ENCODE measurements around the gene CRYBA4.

GRCh38 chr22:26624803-26625202 is 3.0 kb downstream of the CRYBA4 start:
- no peak for TF ChIP-seq PBX3 (IDR thresholded peaks at IDR 0.05)
- TF ChIP-seq REST (IDR thresholded peaks at IDR 0.05; ENCODE audit: low read depth, low read length): no peak
- TF ChIP-seq POLR2AphosphoS5 (IDR thresholded peaks at IDR 0.05; ENCODE audit: low read depth, low read length): no peak
- TF ChIP-seq, protein P1, sequence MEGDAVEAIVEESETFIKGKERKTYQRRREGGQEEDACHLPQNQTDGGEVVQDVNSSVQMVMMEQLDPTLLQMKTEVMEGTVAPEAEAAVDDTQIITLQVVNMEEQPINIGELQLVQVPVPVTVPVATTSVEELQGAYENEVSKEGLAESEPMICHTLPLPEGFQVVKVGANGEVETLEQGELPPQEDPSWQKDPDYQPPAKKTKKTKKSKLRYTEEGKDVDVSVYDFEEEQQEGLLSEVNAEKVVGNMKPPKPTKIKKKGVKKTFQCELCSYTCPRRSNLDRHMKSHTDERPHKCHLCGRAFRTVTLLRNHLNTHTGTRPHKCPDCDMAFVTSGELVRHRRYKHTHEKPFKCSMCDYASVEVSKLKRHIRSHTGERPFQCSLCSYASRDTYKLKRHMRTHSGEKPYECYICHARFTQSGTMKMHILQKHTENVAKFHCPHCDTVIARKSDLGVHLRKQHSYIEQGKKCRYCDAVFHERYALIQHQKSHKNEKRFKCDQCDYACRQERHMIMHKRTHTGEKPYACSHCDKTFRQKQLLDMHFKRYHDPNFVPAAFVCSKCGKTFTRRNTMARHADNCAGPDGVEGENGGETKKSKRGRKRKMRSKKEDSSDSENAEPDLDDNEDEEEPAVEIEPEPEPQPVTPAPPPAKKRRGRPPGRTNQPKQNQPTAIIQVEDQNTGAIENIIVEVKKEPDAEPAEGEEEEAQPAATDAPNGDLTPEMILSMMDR (IDR thresholded peaks at IDR 0.05): no peak
- TF ChIP-seq RXRA (IDR thresholded peaks at IDR 0.05; ENCODE audit: borderline replicate concordance, low read depth): no peak
- no peak for TF ChIP-seq CHD2 (IDR thresholded peaks at IDR 0.05; ENCODE audit: low read length, partially characterized antibody)
